Neutrophil (primary cell): ENCODE data around the gene FADS2.

Experiments used
- H3K27ac ChIP-seq: fragments of 200-600 bp; sonication (generic); 2 replicates; pipeline ENCODE4 v1.5.1; 2016; ENCODE audit warnings: mild to moderate bottlenecking, moderate library complexity
- H3K27me3 ChIP-seq: fragments of 200-600 bp; sonication (generic); 2 replicates; pipeline ENCODE4 v1.6.0; 2016; ENCODE audit warnings: mild to moderate bottlenecking
- H3K36me3 ChIP-seq: fragments of 200-600 bp; sonication (generic); 2 replicates; pipeline ENCODE4 v1.5.1; 2017
- H3K4me1 ChIP-seq, 2 experiments: fragments of 200-600 bp in 1 of 2; sonication (generic) in 1 of 2; 1 replicate in 1 of 2; 2 replicates in 1 of 2; pipeline versions ENCODE4 v1.5.1 to v1.6.1; 2013 to 2016; ENCODE audit warnings: low read depth in 1 of 2, low read length in 1 of 2, mild to moderate bottlenecking in 1 of 2, moderate library complexity in 1 of 2; ENCODE audit not compliant: control insufficient read depth in 1 of 2, insufficient read depth in 1 of 2
- H3K4me3 ChIP-seq, 2 experiments: fragments of 200-600 bp in 1 of 2; sonication (generic) in 1 of 2; 1 replicate in 1 of 2; 2 replicates in 1 of 2; pipeline ENCODE4 v1.5.1; 2013 to 2016; ENCODE audit warnings: low read depth in 1 of 2, low read length in 1 of 2, mild to moderate bottlenecking in 1 of 2, moderate library complexity in 1 of 2
- H3K9me3 ChIP-seq: fragments of 200-600 bp; sonication (generic); 2 replicates; pipeline ENCODE4 v1.5.1; 2016
- TF ChIP-seq, protein P1 (sequence below): fragments of 200-600 bp; sonication (generic); IDR thresholded peaks from 2 replicates; pipeline ENCODE4 v1.5.1; 2016; ENCODE audit warnings: antibody characterized with exemption

Gene FADS2

GRCh38 chr11:61806785-61807184 lies 21.3 kb upstream of the FADS2 start:
- peaks cover 4% of the 10 kb centered on the region for H3K36me3 ChIP-seq
- H3K27me3 ChIP-seq: no peaks in the 10 kb centered on the region
- H3K9me3 ChIP-seq: no peaks in the 10 kb centered on the region
- no peak overlapping the region for H3K27ac ChIP-seq
- TF ChIP-seq, protein P1, sequence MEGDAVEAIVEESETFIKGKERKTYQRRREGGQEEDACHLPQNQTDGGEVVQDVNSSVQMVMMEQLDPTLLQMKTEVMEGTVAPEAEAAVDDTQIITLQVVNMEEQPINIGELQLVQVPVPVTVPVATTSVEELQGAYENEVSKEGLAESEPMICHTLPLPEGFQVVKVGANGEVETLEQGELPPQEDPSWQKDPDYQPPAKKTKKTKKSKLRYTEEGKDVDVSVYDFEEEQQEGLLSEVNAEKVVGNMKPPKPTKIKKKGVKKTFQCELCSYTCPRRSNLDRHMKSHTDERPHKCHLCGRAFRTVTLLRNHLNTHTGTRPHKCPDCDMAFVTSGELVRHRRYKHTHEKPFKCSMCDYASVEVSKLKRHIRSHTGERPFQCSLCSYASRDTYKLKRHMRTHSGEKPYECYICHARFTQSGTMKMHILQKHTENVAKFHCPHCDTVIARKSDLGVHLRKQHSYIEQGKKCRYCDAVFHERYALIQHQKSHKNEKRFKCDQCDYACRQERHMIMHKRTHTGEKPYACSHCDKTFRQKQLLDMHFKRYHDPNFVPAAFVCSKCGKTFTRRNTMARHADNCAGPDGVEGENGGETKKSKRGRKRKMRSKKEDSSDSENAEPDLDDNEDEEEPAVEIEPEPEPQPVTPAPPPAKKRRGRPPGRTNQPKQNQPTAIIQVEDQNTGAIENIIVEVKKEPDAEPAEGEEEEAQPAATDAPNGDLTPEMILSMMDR: no peak
- H3K4me1 ChIP-seq: no peaks in the 10 kb centered on the region
- H3K4me3 ChIP-seq: no peak overlapping the region

- Histone ChIP-seq H3K4me1 (peaks cover 12 to 13% of the 10 kb centered on the region in 2 experiments), H3K27ac (no peak overlapping the region), H3K27me3 (peaks cover 19% of the 10 kb centered on the region), H3K36me3 (no peaks in the 10 kb centered on the region), H3K4me3 (no peak overlapping the region), H3K9me3 (no peaks in the 10 kb centered on the region)
- TF ChIP-seq, protein P1: no peak
Measured at GRCh38 chr11:61810671-61811175, 17.4 kb upstream of the FADS2 start.

DNA sequence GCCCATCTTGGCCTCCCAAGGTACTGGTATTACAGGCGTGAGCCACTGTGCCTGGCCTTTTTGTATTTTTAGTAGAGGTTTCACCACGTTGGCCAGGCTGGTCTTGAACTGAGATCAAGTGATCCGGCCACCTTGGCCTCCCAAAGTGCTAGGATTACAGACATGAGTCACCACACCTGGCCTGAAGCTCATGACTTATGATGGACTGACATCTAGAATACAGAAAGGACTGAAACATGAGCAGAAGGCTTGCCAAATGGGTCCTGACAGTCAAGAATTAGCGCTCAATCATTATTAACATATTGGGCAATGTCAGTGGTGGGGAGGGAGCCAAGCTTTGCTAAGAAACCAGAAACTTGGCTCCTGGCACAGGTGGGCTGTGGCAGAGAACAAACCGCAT lies 16.3 kb upstream of the FADS2 start:
- no peaks in the 10 kb centered on the region for H3K36me3 ChIP-seq
- peaks cover 23 to 24% of the 10 kb centered on the region in 2 experiments for H3K4me1 ChIP-seq
- H3K4me3 ChIP-seq: no peak overlapping the region
- no peak overlapping the region for H3K27ac ChIP-seq
- H3K9me3 ChIP-seq: no peaks in the 10 kb centered on the region
- H3K27me3 ChIP-seq: peaks cover 30% of the 10 kb centered on the region
- TF ChIP-seq, protein P1: no peak

- Histone ChIP-seq H3K9me3 (no peaks in the 10 kb centered on the region), H3K4me1 (peaks cover 23 to 28% of the 10 kb centered on the region in 2 experiments), H3K27ac (no peak overlapping the region), H3K27me3 (peaks cover 41% of the 10 kb centered on the region), H3K4me3 (no peak overlapping the region), H3K36me3 (no peaks in the 10 kb centered on the region)
- TF ChIP-seq, protein P1: no peak
Measured at GRCh38 chr11:61812736-61813411, 15.2 kb upstream of the FADS2 start.

- Histone ChIP-seq H3K36me3 (no peaks in the 10 kb centered on the region), H3K4me1 (peaks cover 23 to 28% of the 10 kb centered on the region in 2 experiments), H3K27ac (peak overlapping the region; percentile 64), H3K4me3 (peak overlapping the region; percentile 75 to 80), H3K9me3 (no peaks in the 10 kb centered on the region), H3K27me3 (peaks cover 56% of the 10 kb centered on the region)
- TF ChIP-seq, protein P1: no peak
Measured at GRCh38 chr11:61814247-61814957, 13.7 kb upstream of the FADS2 start.
